IMR-90 (cell line): ENCODE results near the gene DAB1. TPM values are rescaled to one million over a fixed set of nuclear protein-coding genes. Genes with fewer than 3 reads are reported as not detected.

Source experiments
- ATAC-seq: fragments of 200-7000 bp; cut with Tn5 transposase; 2 replicates; pipeline ENCODE4 v1.9.1; 2020; ENCODE audit warnings: low read depth, mild to moderate bottlenecking, moderate library complexity
- BruUV-seq: library from RNA; stranded (reverse); fragments of 400-500 nt; replicated peaks from 2 replicates; lab custom pipeline; 2021; lab: Mats Ljungman, UMichigan
- CTCF ChIA-PET: fragments of 300-600 bp; formaldehyde crosslinking; extraction: SDS; loops from one replicate; lab custom pipeline; 2021; ENCODE audit warnings: antibody characterized with exemption; lab: Yijun Ruan, JAX
- POLR2A ChIA-PET: fragments of 300-600 bp; sonication (Branson Sonifier 250); formaldehyde crosslinking; loops from one replicate; lab custom pipeline; 2022; ENCODE audit warnings: antibody characterized with exemption; ENCODE audit not compliant: unreplicated experiment; lab: Charles Lee
- DNase-seq: peaks from one replicate; pipeline ENCODE4 v3.0.0; 2013
- H2AFZ ChIP-seq: replicated peaks from 2 replicates; pipeline ENCODE3; 2013; ENCODE audit warnings: low read length, mild to moderate bottlenecking; ENCODE audit not compliant: poor library complexity
- H2AK5ac ChIP-seq: 2 replicates; pipeline ENCODE4 v1.6.1; 2013; ENCODE audit warnings: low read depth, low read length, inconsistent platforms
- H2AK9ac ChIP-seq: replicated peaks from 2 replicates; pipeline ENCODE3; 2013; ENCODE audit warnings: mild to moderate bottlenecking, low read depth, low read length, moderate library complexity; ENCODE audit not compliant: poor library complexity
- H2BK120ac ChIP-seq: 2 replicates; pipeline ENCODE4 v1.6.1; 2013; ENCODE audit warnings: low read depth, low read length, inconsistent platforms
- H2BK15ac ChIP-seq: 3 replicates; pipeline ENCODE4 v1.6.1; 2013; ENCODE audit warnings: low read depth, low read length, inconsistent platforms
- H2BK20ac ChIP-seq: 2 replicates; pipeline ENCODE4 v1.6.1; 2013; ENCODE audit warnings: low read depth, mild to moderate bottlenecking, inconsistent platforms, low read length, moderate library complexity
- H2BK5ac ChIP-seq: 2 replicates; pipeline ENCODE4 v1.6.1; 2013; ENCODE audit warnings: mild to moderate bottlenecking, low read depth, low read length, inconsistent platforms; ENCODE audit not compliant: poor library complexity, severe bottlenecking
- H3K14ac ChIP-seq: replicated peaks from 2 replicates; pipeline ENCODE4 v1.6.1; 2013; ENCODE audit warnings: low read depth, low read length, inconsistent platforms
- H3K18ac ChIP-seq: 2 replicates; pipeline ENCODE4 v1.6.1; 2013; ENCODE audit warnings: low read depth, low read length, control low read depth
- H3K23ac ChIP-seq: 2 replicates; pipeline ENCODE4 v1.6.1; 2013; ENCODE audit warnings: low read depth, low read length, inconsistent platforms
- H3K27ac ChIP-seq: 2 replicates; pipeline ENCODE4 v1.5.1; 2013; ENCODE audit warnings: mild to moderate bottlenecking, control low read depth, low read length; ENCODE audit not compliant: insufficient read depth
- H3K27me3 ChIP-seq: 2 replicates; pipeline ENCODE4 v1.6.1; 2013; ENCODE audit warnings: low read length; ENCODE audit not compliant: control insufficient read depth, insufficient read depth
- H3K36me3 ChIP-seq: 2 replicates; pipeline ENCODE4 v1.6.1; 2013; ENCODE audit warnings: low read length, mixed read lengths; ENCODE audit not compliant: control insufficient read depth, insufficient read depth
- H3K4ac ChIP-seq: 2 replicates; pipeline ENCODE4 v1.6.1; 2013; ENCODE audit warnings: low read depth, low read length, inconsistent platforms
- H3K4me1 ChIP-seq: 2 replicates; pipeline ENCODE4 v1.6.1; 2013; ENCODE audit warnings: low read length, mixed read lengths; ENCODE audit not compliant: control insufficient read depth, insufficient read depth
- H3K4me2 ChIP-seq: 2 replicates; pipeline ENCODE4 v1.6.1; 2013; ENCODE audit warnings: low read depth, mild to moderate bottlenecking, control low read depth, low read length, moderate library complexity
- H3K4me3 ChIP-seq: 2 replicates; pipeline ENCODE4 v1.5.1; 2013; ENCODE audit warnings: low read depth, mild to moderate bottlenecking, control low read depth, low read length, moderate library complexity; ENCODE audit not compliant: insufficient read depth
- H3K56ac ChIP-seq: 2 replicates; pipeline ENCODE4 v1.6.1; 2013; ENCODE audit warnings: low read length, inconsistent platforms; ENCODE audit not compliant: insufficient read depth; ENCODE audit errors: extremely low read depth
- H3K79me1 ChIP-seq, 2 experiments: 2 replicates each; pipeline ENCODE4 v1.6.1; 2013; ENCODE audit warnings: low read length in 2 of 2, inconsistent platforms in 1 of 2, low read depth in 1 of 2
- H3K9ac ChIP-seq: 2 replicates; pipeline ENCODE4 v1.6.1; 2013; ENCODE audit warnings: low read depth, low read length, control low read depth
- H3K9me1 ChIP-seq: 2 replicates; pipeline ENCODE4 v1.6.1; 2013; ENCODE audit warnings: low read length, inconsistent platforms; ENCODE audit not compliant: insufficient read depth
- H3K9me3 ChIP-seq: 2 replicates; pipeline ENCODE4 v1.6.1; 2013; ENCODE audit warnings: low read length; ENCODE audit not compliant: control insufficient read depth, insufficient read depth
- H4K20me1 ChIP-seq: 2 replicates; pipeline ENCODE4 v1.6.1; 2013; ENCODE audit warnings: low read length, inconsistent platforms; ENCODE audit not compliant: insufficient read depth
- H4K5ac ChIP-seq: 2 replicates; pipeline ENCODE4 v1.6.1; 2013; ENCODE audit warnings: mild to moderate bottlenecking, low read depth, low read length, control low read depth
- H4K8ac ChIP-seq, 2 experiments: 2 replicates each; pipeline ENCODE4 v1.6.1; 2013; ENCODE audit warnings: low read depth in 2 of 2, low read length in 2 of 2, control low read depth in 1 of 2, inconsistent platforms in 1 of 2
- H4K91ac ChIP-seq: 2 replicates; pipeline ENCODE4 v1.6.1; 2013; ENCODE audit warnings: low read depth, low read length, inconsistent platforms; ENCODE audit not compliant: insufficient read depth
- BHLHE40 ChIP-seq: fragments of 150-350 bp; IDR thresholded peaks from 2 replicates; pipeline ENCODE4 v1.6.1; 2016; ENCODE audit warnings: mild to moderate bottlenecking, low read depth, low read length
- CHD1 ChIP-seq: IDR thresholded peaks from 2 replicates; pipeline ENCODE4 v1.6.1; 2012; ENCODE audit warnings: low read depth, low read length, improper control_type of control experiment
- ELK1 ChIP-seq: fragments of 150-350 bp; IDR thresholded peaks from 2 replicates; pipeline ENCODE4 v1.6.1; 2016; ENCODE audit warnings: low read depth, mild to moderate bottlenecking, low read length, moderate library complexity, borderline replicate concordance
- FOS ChIP-seq: fragments of 150-350 bp; IDR thresholded peaks from 2 replicates; pipeline ENCODE4 v1.6.1; 2016; ENCODE audit warnings: low read depth, low read length
- MAFK ChIP-seq: IDR thresholded peaks from 2 replicates; pipeline ENCODE4 v1.6.1; 2012; ENCODE audit warnings: low read depth, low read length, improper control_type of control experiment
- MAZ ChIP-seq: IDR thresholded peaks from 2 replicates; pipeline ENCODE4 v1.6.1; 2012; ENCODE audit warnings: low read depth, mild to moderate bottlenecking, low read length, improper control_type of control experiment, moderate library complexity, borderline replicate concordance
- MXI1 ChIP-seq: IDR thresholded peaks from 2 replicates; pipeline ENCODE4 v1.6.1; 2012; ENCODE audit warnings: low read depth, mild to moderate bottlenecking, low read length, moderate library complexity, borderline replicate concordance
- NFE2L2 ChIP-seq: fragments of 150-350 bp; IDR thresholded peaks from 2 replicates; pipeline ENCODE4 v1.6.1; 2016; ENCODE audit warnings: low read depth, mild to moderate bottlenecking, low read length
- POLR2A ChIP-seq: IDR thresholded peaks from 2 replicates; pipeline ENCODE4 v1.6.1; 2012; ENCODE audit warnings: mild to moderate bottlenecking, low read depth, low read length
- RAD21 ChIP-seq: IDR thresholded peaks from 2 replicates; pipeline ENCODE4 v1.6.1; 2012; ENCODE audit warnings: low read length, improper control_type of control experiment
- RCOR1 ChIP-seq: IDR thresholded peaks from 2 replicates; pipeline ENCODE4 v1.6.1; 2012; ENCODE audit warnings: mild to moderate bottlenecking, low read length, improper control_type of control experiment; ENCODE audit not compliant: insufficient replicate concordance
- RFX5 ChIP-seq: IDR thresholded peaks from 2 replicates; pipeline ENCODE4 v1.8.0; 2012; ENCODE audit warnings: low read depth, mild to moderate bottlenecking, low read length, moderate library complexity
- SMC3 ChIP-seq: fragments of 150-350 bp; IDR thresholded peaks from 2 replicates; pipeline ENCODE4 v1.6.1; 2016; ENCODE audit warnings: low read depth, mild to moderate bottlenecking, antibody characterized with exemption, low read length, moderate library complexity
- USF2 ChIP-seq: fragments of 150-350 bp; IDR thresholded peaks from 2 replicates; pipeline ENCODE4 v1.6.1; 2017; ENCODE audit warnings: mild to moderate bottlenecking, antibody characterized with exemption, low read length, low read depth
- WGBS, 2 experiments: methylation state at CpG; one replicate each; pipeline versions ENCODE4 v1.1.5 to v1.1.7; 2013; ENCODE audit warnings: missing lambda C conversion rate in 2 of 2; ENCODE audit not compliant: insufficient read length in 1 of 2; ENCODE audit errors: extremely low coverage in 2 of 2; 5-methylcytosine and 5-hydroxymethylcytosine counted together
- dilution Hi-C: fragments of 300-500 bp; cut with HindIII; formaldehyde crosslinking; loops from one replicate; pipeline ENCODE4 v1.14.3; 2018; ENCODE audit warnings: low sequenced_read_pairs; ENCODE audit not compliant: unreplicated experiment
- in situ Hi-C: fragments of 300-500 bp; cut with MboI; formaldehyde crosslinking; loops from 3 replicates; pipeline ENCODE4 v1.14.3; 2019; ENCODE audit warnings: low sequenced_read_pairs, inconsistent platforms, mixed read lengths
- intact Hi-C: fragments of 100-400 bp; cut with micrococcal nuclease; formaldehyde crosslinking; loops from 2 replicates; pipeline ENCODE4 v1.10.0; 2022
- polyA plus RNA-seq, 3 experiments: library from polyadenylated mRNA; depleted of rRNA; stranded (reverse); fragments of >200 nt; gene quantifications; 2 replicates each; pipeline ENCODE4 v1.2.3, GENCODE V29; 2012; ENCODE audit warnings: low replicate concordance in 1 of 3
- total RNA-seq: library from RNA; depleted of rRNA; stranded (reverse); fragments of >200 nt; gene quantifications from 2 replicates; pipeline ENCODE4 v1.2.3, GENCODE V29; 2012

Gene DAB1
- total and polyA plus RNA-seq, 2 of the 4 experiments (the other 2 are of a cell fraction): 0.18 to 0.41 TPM

GRCh38 chr1:57024855-57025254 lies 399.0 kb downstream of the DAB1 start:
- H3K27ac ChIP-seq: no peak overlapping the region
- no TSS peak for BruUV-seq

More at GRCh38 chr1:57024855-57025254, 399.0 kb downstream of the DAB1 start:
- Histone ChIP-seq H3K36me3 (no peaks in the 10 kb centered on the region), H3K79me1 (no peaks in the 10 kb centered on the region), H3K56ac (no peak overlapping the region), H3K4me1 (no peaks in the 10 kb centered on the region; the same call in 1 of the 2 replicates), H3K18ac (no peak overlapping the region), H4K8ac (no peak overlapping the region), H3K4me3 (no peak overlapping the region), H3K14ac (no peak overlapping the region), H3K9me1 (no peaks in the 10 kb centered on the region), H2BK20ac (no peak overlapping the region), H3K27me3 (no peaks in the 10 kb centered on the region), H2AK5ac (no peak overlapping the region), H3K23ac (no peak overlapping the region), H3K4me2 (no peak overlapping the region), H4K20me1 (no peaks in the 10 kb centered on the region), H4K5ac (no peak overlapping the region), H3K9ac (no peak overlapping the region), H2BK5ac (no peak overlapping the region), H2BK15ac (no peak overlapping the region), H3K4ac (no peak overlapping the region), H3K9me3 (no peaks in the 10 kb centered on the region), H2AK9ac (no peak overlapping the region), H2AFZ (no peak overlapping the region), H2BK120ac (no peak overlapping the region), H4K91ac (no peak overlapping the region)
- ATAC-seq: no peak
- no peak for DNase-seq
- WGBS, 2 experiments: 41% methylated on average over 4 of the region's 8 CpGs; no CpG with 5 or more reads in 1 of the 2 experiments
- dilution Hi-C loops (no loop called here), intact Hi-C loops (no loop called here), in situ Hi-C loops (no loop called here)
- CTCF ChIA-PET: no interaction called here
- POLR2A ChIA-PET: no interaction called here
- no peak for TF ChIP-seq BHLHE40
- no peak for TF ChIP-seq MAZ
- no peak for TF ChIP-seq RCOR1
- no peak for TF ChIP-seq POLR2A
- no peak for TF ChIP-seq RAD21
- TF ChIP-seq SMC3: no peak
- TF ChIP-seq MAFK: no peak
- TF ChIP-seq CHD1: no peak
- no peak for TF ChIP-seq NFE2L2
- TF ChIP-seq MXI1: no peak
- TF ChIP-seq USF2: no peak
- no peak for TF ChIP-seq ELK1
- no peak for TF ChIP-seq FOS
- no peak for TF ChIP-seq RFX5
